Activated CD8-positive, alpha-beta T cell treated with anti-CD3 and anti-CD28 coated beads, Interleukin-2, amount 10 ng/mL, durations not matched to agents 7 days and 5 days (primary cell): ENCODE data around the gene OR6C70. TPM values are rescaled to one million over a fixed set of nuclear protein-coding genes. Genes with fewer than 3 reads are reported as not detected.
"Not testable (repeated sequence)": the region's sequence is repeated elsewhere in the genome, so short reads cannot be mapped to it uniquely, and the experiment has no call there.

Source experiments
- ATAC-seq: fragments of 150-1000 bp; cut with Tn5 transposase; one replicate; pipeline ENCODE4 v1.10.0; 2021; ENCODE audit warnings: moderate library complexity
- CTCF ChIA-PET: fragments of 350-600 bp; sonication (Branson Sonifier 250); formaldehyde crosslinking; loops from one replicate; lab custom pipeline; 2021; ENCODE audit warnings: antibody characterized with exemption; lab: Charles Lee
- POLR2A ChIA-PET: fragments of 350-600 bp; sonication (Branson Sonifier 250); formaldehyde crosslinking; loops from one replicate; lab custom pipeline; 2021; ENCODE audit warnings: antibody characterized with exemption; lab: Charles Lee
- DNase-seq: peaks from one replicate; pipeline ENCODE4 v3.0.0-alpha.2; 2020
- H3K27ac Mint-ChIP-seq: one replicate; pipeline ENCODE4 v1.8.0; 2021; ENCODE audit warnings: mild to moderate bottlenecking, mixed read lengths
- H3K27me3 Mint-ChIP-seq: one replicate; pipeline ENCODE4 v1.8.0; 2021; ENCODE audit warnings: low read depth, mixed read lengths
- H3K36me3 Mint-ChIP-seq: one replicate; pipeline ENCODE4 v1.8.0; 2021; ENCODE audit warnings: low read depth, mixed read lengths
- H3K4me1 Mint-ChIP-seq: one replicate; pipeline ENCODE4 v1.8.0; 2021; ENCODE audit warnings: low read depth, mixed read lengths
- H3K4me3 Mint-ChIP-seq: one replicate; pipeline ENCODE4 v1.8.0; 2021; ENCODE audit warnings: mild to moderate bottlenecking, mixed read lengths
- H3K9me3 Mint-ChIP-seq: one replicate; pipeline ENCODE4 v1.8.0; 2022; ENCODE audit warnings: mixed read lengths; ENCODE audit not compliant: insufficient read depth
- total RNA-seq, 2 experiments: library from RNA; stranded (reverse); gene quantifications; one replicate each; pipeline ENCODE4 v1.2.3, GENCODE V29; 2021

The OR6C70 gene
- not detected for total RNA-seq

GRCh38 chr12:55470088-55470829 lies at the start of gene OR6C70:
TSS of gene OR6C70 (minus strand) at chr12:55470138. CDS start at chr12:55470138, 0 bp downstream.
- ATAC-seq (no peak), DNase-seq (no peak)
- CTCF ChIA-PET, result no interaction called here
- Mint-ChIP-seq H3K27ac (no peak within 1 kb of the TSS), H3K4me1 (no peaks in the 10 kb centered on the region), H3K36me3 (no peaks in the 10 kb centered on the region), H3K27me3 (peaks cover 17% of the 10 kb centered on the region), H3K9me3 (no peaks in the 10 kb centered on the region), H3K4me3 (no peak within 1 kb of the TSS)
- POLR2A ChIA-PET, result no interaction called here

- H3K9me3 Mint-ChIP-seq, result no peaks in the 10 kb centered on the region
- CTCF ChIA-PET, result no interaction called here
- DNase-seq (no peak), ATAC-seq (no peak)
- no peaks in the 10 kb centered on the region for H3K36me3 Mint-ChIP-seq
- no peak overlapping the region for H3K4me3 Mint-ChIP-seq
- no peak overlapping the region for H3K27ac Mint-ChIP-seq
- no peaks in the 10 kb centered on the region for H3K4me1 Mint-ChIP-seq
- POLR2A ChIA-PET, result no interaction called here
- H3K27me3 Mint-ChIP-seq, result peaks cover 4% of the 10 kb centered on the region
These were observed 46.5 kb upstream of the OR6C70 start for GRCh38 chr12:55516391-55516790.

- Mint-ChIP-seq H3K4me3 (no peak overlapping the region), H3K27ac (no peak overlapping the region)
These were observed 45.8 kb upstream of the OR6C70 start for GRCh38 chr12:55515696-55516095.

GRCh38 chr12:55501601-55502000 lies 31.7 kb upstream of the OR6C70 start:
- no peaks in the 10 kb centered on the region for H3K9me3 Mint-ChIP-seq
- CTCF ChIA-PET, result no interaction called here
- no peak overlapping the region for H3K4me3 Mint-ChIP-seq
- H3K36me3 Mint-ChIP-seq, result no peaks in the 10 kb centered on the region
- POLR2A ChIA-PET, result no interaction called here
- H3K27ac Mint-ChIP-seq, result no peak overlapping the region
- H3K4me1 Mint-ChIP-seq, result no peaks in the 10 kb centered on the region
- peaks cover 2% of the 10 kb centered on the region for H3K27me3 Mint-ChIP-seq
- ATAC-seq (no peak), DNase-seq (no peak)

More at GRCh38 chr12:55515696-55516095, 45.8 kb upstream of the OR6C70 start:
- no peaks in the 10 kb centered on the region for H3K9me3 Mint-ChIP-seq
- DNase-seq, result no peak
- peaks cover 4% of the 10 kb centered on the region for H3K27me3 Mint-ChIP-seq
- no peak for ATAC-seq
- H3K36me3 Mint-ChIP-seq, result no peaks in the 10 kb centered on the region
- H3K4me1 Mint-ChIP-seq, result no peaks in the 10 kb centered on the region
- POLR2A ChIA-PET, result no interaction called here
- CTCF ChIA-PET, result no interaction called here

GRCh38 chr12:55499810-55500252 lies 29.9 kb upstream of the OR6C70 start:
- POLR2A ChIA-PET, result no interaction called here
- H3K4me1 Mint-ChIP-seq, result no peaks in the 10 kb centered on the region
- CTCF ChIA-PET, result no interaction called here
- H3K4me3 Mint-ChIP-seq, result no peak overlapping the region
- H3K36me3 Mint-ChIP-seq, result no peaks in the 10 kb centered on the region
- no peak for ATAC-seq
- DNase-seq, result no peak
- H3K27me3 Mint-ChIP-seq, result peaks cover 5% of the 10 kb centered on the region
- H3K9me3 Mint-ChIP-seq, result no peaks in the 10 kb centered on the region
- H3K27ac Mint-ChIP-seq, result no peak overlapping the region

GRCh38 chr12:55499231-55499630 lies 29.3 kb upstream of the OR6C70 start:
- no peaks in the 10 kb centered on the region for H3K4me1 Mint-ChIP-seq
- peaks cover 5% of the 10 kb centered on the region for H3K27me3 Mint-ChIP-seq
- ChIA-PET POLR2A (no interaction called here), CTCF (no interaction called here)
- DNase-seq, result no peak
- no peak overlapping the region for H3K4me3 Mint-ChIP-seq
- H3K36me3 Mint-ChIP-seq, result no peaks in the 10 kb centered on the region
- H3K27ac Mint-ChIP-seq, result no peak overlapping the region
- no peak for ATAC-seq
- H3K9me3 Mint-ChIP-seq, result no peaks in the 10 kb centered on the region

- no peaks in the 10 kb centered on the region for H3K9me3 Mint-ChIP-seq
- peaks cover 10% of the 10 kb centered on the region for H3K27me3 Mint-ChIP-seq
- no peak overlapping the region for H3K4me3 Mint-ChIP-seq
- no peaks in the 10 kb centered on the region for H3K4me1 Mint-ChIP-seq
- H3K27ac Mint-ChIP-seq, result no peak overlapping the region
- ChIA-PET CTCF (no interaction called here), POLR2A (no interaction called here)
- ATAC-seq, result no peak
- no peak for DNase-seq
- H3K36me3 Mint-ChIP-seq, result no peaks in the 10 kb centered on the region
These were observed 25.6 kb upstream of the OR6C70 start for GRCh38 chr12:55495490-55495889.

- POLR2A ChIA-PET, result no interaction called here
- H3K27ac Mint-ChIP-seq, result no peak within 1 kb of the TSS
- ATAC-seq (no peak), DNase-seq (no peak)
- no peaks in the 10 kb centered on the region for H3K9me3 Mint-ChIP-seq
- H3K27me3 Mint-ChIP-seq, result peaks cover 10% of the 10 kb centered on the region
- no peak within 1 kb of the TSS for H3K4me3 Mint-ChIP-seq
- no peaks in the 10 kb centered on the region for H3K36me3 Mint-ChIP-seq
- no peaks in the 10 kb centered on the region for H3K4me1 Mint-ChIP-seq
- CTCF ChIA-PET, result no interaction called here
These were observed 22.1 kb upstream of the OR6C70 start, which contains the start of gene OR6C68 for GRCh38 chr12:55492078-55492477. TSS of gene OR6C68 (plus strand) at chr12:55492378. CDS start at chr12:55492378, 0 bp downstream.

- POLR2A ChIA-PET, DNase-seq, H3K4me3 Mint-ChIP-seq, H3K27me3 Mint-ChIP-seq, H3K4me1 Mint-ChIP-seq, CTCF ChIA-PET, H3K27ac Mint-ChIP-seq, ATAC-seq, H3K36me3 Mint-ChIP-seq, H3K9me3 Mint-ChIP-seq: not testable (repeated sequence)
These were observed 14.3 kb upstream of the OR6C70 start for GRCh38 chr12:55484284-55484683.

- CTCF ChIA-PET, H3K27ac Mint-ChIP-seq, H3K4me3 Mint-ChIP-seq, H3K27me3 Mint-ChIP-seq, H3K36me3 Mint-ChIP-seq, DNase-seq, H3K4me1 Mint-ChIP-seq, ATAC-seq, H3K9me3 Mint-ChIP-seq: not testable (repeated sequence)
- POLR2A ChIA-PET, result interaction anchor here (0.6 kb wide), 1 partner anchor 51 kb away, joined by 3 read pairs; no protein-coding TSS in a partner anchor
These were observed 9.2 kb upstream of the OR6C70 start for GRCh38 chr12:55479136-55479535.

- DNase-seq (no peak), ATAC-seq (no peak)
- H3K36me3 Mint-ChIP-seq, result no peaks in the 10 kb centered on the region
- H3K4me1 Mint-ChIP-seq, result no peaks in the 10 kb centered on the region
- ChIA-PET CTCF (no interaction called here), POLR2A (no interaction called here)
- peaks cover 17% of the 10 kb centered on the region for H3K27me3 Mint-ChIP-seq
- no peaks in the 10 kb centered on the region for H3K9me3 Mint-ChIP-seq
- no peak overlapping the region for H3K27ac Mint-ChIP-seq
- H3K4me3 Mint-ChIP-seq, result no peak overlapping the region
These were observed 2.3 kb upstream of the OR6C70 start for GRCh38 chr12:55472264-55472663.

GRCh38 chr12:55469291-55469690 lies 647 bp downstream of the OR6C70 start:
- Mint-ChIP-seq H3K36me3 (no peaks in the 10 kb centered on the region), H3K27me3 (peaks cover 17% of the 10 kb centered on the region), H3K4me3 (no peak overlapping the region), H3K27ac (no peak overlapping the region), H3K4me1 (no peaks in the 10 kb centered on the region), H3K9me3 (no peaks in the 10 kb centered on the region)
- ATAC-seq (no peak), DNase-seq (no peak)
- CTCF ChIA-PET, result no interaction called here
- POLR2A ChIA-PET, result no interaction called here
